Natural killer cell (primary cell): Measurements from ENCODE around the gene URM1. TPM values are rescaled to one million over a fixed set of nuclear protein-coding genes. Genes with fewer than 3 reads are reported as not detected.

Source experiments
- ATAC-seq, 3 donors: fragments of 150-1000 bp in 2 of 3; fragments of 200-7000 bp in 1 of 3; cut with Tn5 transposase; 1 replicate in 1 of 3; 2 replicates in 2 of 3; pipeline ENCODE4 v1.10.0; 2021; ENCODE audit warnings: mild to moderate bottlenecking in 2 of 3, moderate library complexity in 2 of 3
- DNase-seq, 2 donors: peaks; one replicate each; pipeline versions ENCODE4 v3.0.0 to v3.0.0-alpha.2; 2013 to 2021; ENCODE audit warnings: mixed read lengths in 1 of 2
- H3K27ac ChIP-seq: one replicate; pipeline ENCODE4 v1.5.1; 2013; ENCODE audit warnings: mild to moderate bottlenecking, low read length
- H3K27me3 ChIP-seq: one replicate; pipeline ENCODE4 v1.6.1; 2013; ENCODE audit warnings: low read length; ENCODE audit not compliant: control insufficient read depth, insufficient read depth
- H3K36me3 ChIP-seq: one replicate; pipeline ENCODE4 v1.6.1; 2013; ENCODE audit warnings: low read length; ENCODE audit not compliant: control insufficient read depth, insufficient read depth
- H3K4me1 ChIP-seq: one replicate; pipeline ENCODE4 v1.6.1; 2013; ENCODE audit warnings: low read length; ENCODE audit not compliant: control insufficient read depth, insufficient read depth
- H3K4me3 ChIP-seq: one replicate; pipeline ENCODE4 v1.5.1; 2013; ENCODE audit warnings: low read length
- H3K9me3 ChIP-seq: one replicate; pipeline ENCODE4 v1.6.1; 2013; ENCODE audit warnings: low read length; ENCODE audit not compliant: control insufficient read depth, insufficient read depth
- H3K27ac Mint-ChIP-seq, 2 donors: one replicate each; pipeline ENCODE4 v1.8.0; 2022; ENCODE audit warnings: mild to moderate bottlenecking in 2 of 2, mixed read lengths in 2 of 2, moderate library complexity in 1 of 2
- H3K27me3 Mint-ChIP-seq, 2 donors: one replicate each; pipeline ENCODE4 v1.8.0; 2022; ENCODE audit warnings: low read depth in 2 of 2, mixed read lengths in 2 of 2
- H3K36me3 Mint-ChIP-seq: one replicate; pipeline ENCODE4 v1.8.0; 2022; ENCODE audit warnings: mixed read lengths
- H3K4me1 Mint-ChIP-seq, 2 donors: one replicate each; pipeline ENCODE4 v1.8.0; 2022; ENCODE audit warnings: mixed read lengths in 2 of 2
- H3K4me3 Mint-ChIP-seq: one replicate; pipeline ENCODE4 v1.8.0; 2022; ENCODE audit warnings: mild to moderate bottlenecking, moderate library complexity, mixed read lengths
- H3K9me3 Mint-ChIP-seq, 2 donors: one replicate each; pipeline ENCODE4 v1.8.0; 2022; ENCODE audit warnings: mixed read lengths in 2 of 2
- CTCF ChIP-seq: fragments of 200-600 bp; IDR thresholded peaks from one replicate; pipeline ENCODE4 v1.8.0; 2022; ENCODE audit warnings: antibody characterized with exemption
- WGBS: methylation state at CpG from one replicate; pipeline ENCODE4 v1.1.7; 2013; ENCODE audit warnings: missing lambda C conversion rate; ENCODE audit not compliant: insufficient coverage; 5-methylcytosine and 5-hydroxymethylcytosine counted together
- intact Hi-C: fragments of 100-400 bp; cut with micrococcal nuclease; formaldehyde crosslinking; loops from one replicate; pipeline ENCODE4 v1.14.2; 2022
- total RNA-seq, 4 donors: library from RNA; stranded (reverse); fragments of 120-200 nt in 1 of 4; gene quantifications; one replicate each; pipeline versions ENCODE4 v1.2.3 to v1.2.4, GENCODE V29; 2013 to 2022

Gene URM1
- total RNA-seq, 3 donors from 2014 or later (not counting 1 experiment from before 2014, with no cell fraction given) = 39.4 to 47.8 (median 46.7) TPM

DNA sequence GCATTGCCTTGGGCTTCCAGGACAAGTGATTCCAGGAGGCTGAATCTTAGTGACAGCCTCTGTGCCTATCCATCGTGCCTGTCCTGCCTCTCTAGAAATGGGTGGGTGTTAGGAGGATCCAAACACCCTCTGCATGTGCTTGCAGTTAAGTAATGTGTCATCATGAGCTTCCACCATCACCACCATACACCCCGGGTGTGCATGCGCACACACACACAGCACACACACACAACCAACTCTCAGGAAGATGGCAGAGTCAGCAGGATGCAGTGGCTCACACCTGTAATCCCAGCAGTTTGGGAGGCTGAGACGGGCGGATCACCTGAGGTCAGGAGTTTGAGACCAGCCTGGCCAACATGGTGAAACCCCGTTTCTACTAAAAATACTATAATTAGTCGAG is 26.7 kb downstream of the URM1 start:
- no peak overlapping the region for H3K4me3 Mint-ChIP-seq
- Histone ChIP-seq H3K4me1 (peaks cover 2% of the 10 kb centered on the region), H3K9me3 (no peaks in the 10 kb centered on the region), H3K4me3 (no peak overlapping the region), H3K36me3 (no peaks in the 10 kb centered on the region), H3K27ac (no peak overlapping the region), H3K27me3 (no peaks in the 10 kb centered on the region)
- WGBS = 73% methylated on average over 7 of the region's 7 CpGs
- ATAC-seq (peak in 1 of 3 donors; percentile 44), DNase-seq (no peak)
- intact Hi-C loops = no loop called here
- no peak for TF ChIP-seq CTCF
- no peaks in the 10 kb centered on the region for H3K9me3 Mint-ChIP-seq
- H3K27ac Mint-ChIP-seq = no peak overlapping the region
- H3K27me3 Mint-ChIP-seq = no peaks in the 10 kb centered on the region
- peaks cover 0 to 7% of the 10 kb centered on the region in 2 donors for H3K4me1 Mint-ChIP-seq
- no peaks in the 10 kb centered on the region for H3K36me3 Mint-ChIP-seq

DNA sequence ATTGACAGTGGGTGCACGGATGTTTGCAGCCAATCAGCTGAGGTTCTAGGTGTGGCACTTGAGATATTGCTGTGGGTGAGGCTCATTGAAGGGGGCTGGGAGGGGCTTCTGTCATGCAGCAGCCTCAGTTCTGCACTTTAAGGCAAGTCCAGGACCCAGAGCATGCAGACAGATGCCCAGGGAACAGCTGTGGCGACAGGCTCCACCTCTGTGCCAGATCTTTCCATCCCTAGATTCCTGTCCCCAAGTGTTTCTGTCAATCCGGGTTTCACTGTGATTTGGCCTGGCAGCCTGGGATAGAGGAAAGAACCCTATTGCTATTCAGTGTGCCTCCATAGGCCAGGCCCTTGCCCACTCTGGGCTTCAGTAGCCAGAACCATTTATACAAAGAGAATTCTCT is 28.7 kb downstream of the URM1 start:
- Histone ChIP-seq H3K27me3 (no peaks in the 10 kb centered on the region), H3K4me3 (no peak overlapping the region), H3K4me1 (peaks cover 2% of the 10 kb centered on the region), H3K27ac (no peak overlapping the region), H3K36me3 (no peaks in the 10 kb centered on the region), H3K9me3 (no peaks in the 10 kb centered on the region)
- H3K4me3 Mint-ChIP-seq = no peak overlapping the region
- DNase-seq = no peak
- no peak for TF ChIP-seq CTCF
- no peak for ATAC-seq
- peaks cover 0 to 7% of the 10 kb centered on the region in 2 donors for H3K4me1 Mint-ChIP-seq
- H3K9me3 Mint-ChIP-seq = no peaks in the 10 kb centered on the region
- intact Hi-C loops = no loop called here
- no peaks in the 10 kb centered on the region for H3K36me3 Mint-ChIP-seq
- 90% methylated on average over 3 of the region's 3 CpGs for whole genome bisulfite sequencing
- H3K27ac Mint-ChIP-seq = no peak overlapping the region
- no peaks in the 10 kb centered on the region for H3K27me3 Mint-ChIP-seq

DNA sequence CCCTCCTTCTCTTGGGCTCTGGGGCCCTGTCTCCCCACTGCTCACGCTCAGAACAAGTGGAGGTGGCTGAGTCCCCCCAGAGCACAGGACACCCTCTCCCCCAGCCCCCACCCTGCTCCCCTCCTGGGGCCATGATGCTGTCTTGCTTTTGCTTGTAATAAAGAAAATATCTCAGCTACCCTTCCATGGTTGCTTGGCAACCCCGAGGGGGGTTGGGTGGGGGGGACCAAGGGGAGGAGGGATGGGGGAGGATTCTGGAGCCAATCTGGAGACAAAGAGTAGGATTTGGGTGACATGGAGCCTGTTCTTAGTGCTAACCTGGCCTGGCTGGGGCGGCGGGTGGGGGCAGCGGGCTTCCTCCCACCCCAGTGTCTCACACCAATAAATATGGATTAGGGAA is 33.4 kb downstream of the URM1 start:
- Mint-ChIP-seq H3K4me3 (no peak overlapping the region), H3K4me1 (no peaks in the 10 kb centered on the region), H3K9me3 (no peaks in the 10 kb centered on the region), H3K27ac (no peak overlapping the region), H3K27me3 (peaks cover 0 to 12% of the 10 kb centered on the region in 2 donors), H3K36me3 (no peaks in the 10 kb centered on the region)
- 64% methylated on average over 1 of the region's 5 CpGs for WGBS
- no peak for ATAC-seq
- intact Hi-C loops = no loop called here
- Histone ChIP-seq H3K4me3 (no peak overlapping the region), H3K4me1 (no peaks in the 10 kb centered on the region), H3K36me3 (no peaks in the 10 kb centered on the region), H3K27me3 (peaks cover 2% of the 10 kb centered on the region), H3K27ac (no peak overlapping the region), H3K9me3 (no peaks in the 10 kb centered on the region)
- DNase-seq = no peak
- no peak for TF ChIP-seq CTCF

DNA sequence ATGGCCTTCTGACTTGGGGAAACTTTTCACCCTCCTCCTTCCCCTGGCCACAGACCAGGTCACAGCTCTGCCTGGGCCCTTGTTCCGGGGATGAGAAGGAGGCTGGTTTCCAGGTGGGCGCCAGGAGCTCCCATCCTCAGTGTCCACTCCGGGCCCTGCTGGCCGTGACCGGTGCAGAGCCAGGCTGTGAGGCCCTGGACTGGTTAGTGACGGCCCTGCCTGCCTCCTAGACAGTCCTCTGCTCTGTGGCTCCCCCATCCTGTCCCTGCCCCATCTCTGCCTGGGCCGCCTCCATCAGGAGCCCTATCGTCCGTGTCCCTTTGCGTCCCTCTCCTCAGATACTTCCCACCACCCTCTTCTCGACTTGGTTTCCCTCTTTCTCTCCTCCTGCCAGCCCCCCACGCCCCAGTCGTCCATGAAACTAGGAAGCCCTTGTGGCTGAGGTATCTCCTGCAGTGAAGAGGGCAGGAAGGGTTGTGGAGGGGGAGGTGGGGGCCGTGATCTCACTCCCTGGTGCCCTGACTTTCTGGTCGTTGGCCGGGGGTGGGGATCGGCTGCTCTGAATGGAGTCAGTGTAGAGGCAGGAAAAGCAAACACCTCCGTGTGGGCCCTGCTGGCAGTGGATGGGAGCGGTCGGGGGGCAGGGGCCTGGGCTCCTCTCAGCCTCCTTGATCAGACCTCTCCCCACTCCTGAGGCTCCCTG is 34.1 kb downstream of the URM1 start:
- 82% methylated on average over 20 of the region's 20 CpGs for WGBS
- H3K4me1 Mint-ChIP-seq = no peaks in the 10 kb centered on the region
- H3K4me3 ChIP-seq = no peak overlapping the region
- H3K36me3 ChIP-seq = no peaks in the 10 kb centered on the region
- H3K27ac Mint-ChIP-seq = no peak overlapping the region
- H3K27me3 Mint-ChIP-seq = peaks cover 0 to 12% of the 10 kb centered on the region in 2 donors
- no peaks in the 10 kb centered on the region for H3K9me3 Mint-ChIP-seq
- intact Hi-C loops = no loop called here
- H3K9me3 ChIP-seq = no peaks in the 10 kb centered on the region
- ATAC-seq (no peak), DNase-seq (no peak)
- peaks cover 2% of the 10 kb centered on the region for H3K27me3 ChIP-seq
- no peak for TF ChIP-seq CTCF
- H3K27ac ChIP-seq = no peak overlapping the region
- no peak overlapping the region for H3K4me3 Mint-ChIP-seq
- no peaks in the 10 kb centered on the region for H3K4me1 ChIP-seq
- H3K36me3 Mint-ChIP-seq = no peaks in the 10 kb centered on the region
